ENCODE results near the gene WDR83.

DNA sequence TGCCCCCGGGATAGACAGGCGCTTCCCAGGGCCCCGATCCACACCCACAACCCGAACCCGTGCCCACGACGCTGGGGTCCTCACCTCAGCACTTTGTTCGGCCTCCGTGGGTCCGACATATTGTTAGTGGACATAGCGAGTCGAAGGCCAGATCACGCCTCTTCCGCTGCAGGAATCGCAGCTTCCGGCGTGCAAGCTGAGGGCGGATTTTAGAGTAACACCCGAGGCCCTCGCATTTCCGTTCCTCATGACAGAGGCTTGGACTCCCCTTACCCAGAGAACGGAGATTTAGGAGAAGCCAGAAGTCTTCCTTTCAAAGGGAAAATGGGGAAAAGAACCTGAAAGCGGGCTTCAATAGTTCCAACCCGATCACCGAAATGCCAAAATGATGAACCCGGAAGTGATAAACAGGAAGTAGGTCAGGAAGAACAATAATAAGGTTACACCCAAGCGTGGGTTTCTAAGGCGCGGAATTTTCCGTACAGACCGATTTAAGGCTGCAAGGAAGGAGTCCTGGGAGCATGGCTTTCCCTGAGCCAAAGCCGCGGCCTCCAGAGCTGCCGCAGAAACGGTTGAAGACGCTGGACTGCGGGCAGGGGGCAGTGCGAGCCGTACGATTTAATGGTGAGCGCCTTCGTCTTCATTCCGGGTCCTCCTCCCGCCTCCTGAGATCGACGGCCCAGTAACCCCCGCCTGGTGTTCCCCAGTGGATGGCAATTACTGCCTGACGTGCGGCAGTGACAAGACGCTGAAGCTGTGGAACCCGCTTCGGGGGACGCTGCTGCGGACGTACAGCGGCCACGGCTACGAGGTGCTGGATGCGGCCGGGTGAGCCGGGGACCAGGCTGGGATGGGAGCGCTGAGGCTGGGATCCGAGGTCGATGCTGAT is 2.9 kb downstream of the WDR83 start:
- TF ChIP-seq CTCF (tag by site-specific recombination; IDR thresholded peaks at IDR 0.05) (peak; percentile 44; the same call in 1 of the 2 replicates), YY1 (tag by site-specific recombination; IDR thresholded peaks at IDR 0.05) (peak; percentile 82), KLF16 (tag by site-specific recombination; IDR thresholded peaks at IDR 0.05) (peak; percentile 95), ZNF335 (tag by site-specific recombination; conservative IDR thresholded peaks at IDR 0.05) (peak; percentile 78), YY2 (tag by site-specific recombination; IDR thresholded peaks at IDR 0.05) (peak; percentile 75; the same call in 1 of the 2 replicates), ZNF704 (tag by site-specific recombination; IDR thresholded peaks at IDR 0.05) (no peak), ZNF544 (tag by site-specific recombination; IDR thresholded peaks at IDR 0.05) (no peak)
- TF ChIP-seq, protein P1, sequence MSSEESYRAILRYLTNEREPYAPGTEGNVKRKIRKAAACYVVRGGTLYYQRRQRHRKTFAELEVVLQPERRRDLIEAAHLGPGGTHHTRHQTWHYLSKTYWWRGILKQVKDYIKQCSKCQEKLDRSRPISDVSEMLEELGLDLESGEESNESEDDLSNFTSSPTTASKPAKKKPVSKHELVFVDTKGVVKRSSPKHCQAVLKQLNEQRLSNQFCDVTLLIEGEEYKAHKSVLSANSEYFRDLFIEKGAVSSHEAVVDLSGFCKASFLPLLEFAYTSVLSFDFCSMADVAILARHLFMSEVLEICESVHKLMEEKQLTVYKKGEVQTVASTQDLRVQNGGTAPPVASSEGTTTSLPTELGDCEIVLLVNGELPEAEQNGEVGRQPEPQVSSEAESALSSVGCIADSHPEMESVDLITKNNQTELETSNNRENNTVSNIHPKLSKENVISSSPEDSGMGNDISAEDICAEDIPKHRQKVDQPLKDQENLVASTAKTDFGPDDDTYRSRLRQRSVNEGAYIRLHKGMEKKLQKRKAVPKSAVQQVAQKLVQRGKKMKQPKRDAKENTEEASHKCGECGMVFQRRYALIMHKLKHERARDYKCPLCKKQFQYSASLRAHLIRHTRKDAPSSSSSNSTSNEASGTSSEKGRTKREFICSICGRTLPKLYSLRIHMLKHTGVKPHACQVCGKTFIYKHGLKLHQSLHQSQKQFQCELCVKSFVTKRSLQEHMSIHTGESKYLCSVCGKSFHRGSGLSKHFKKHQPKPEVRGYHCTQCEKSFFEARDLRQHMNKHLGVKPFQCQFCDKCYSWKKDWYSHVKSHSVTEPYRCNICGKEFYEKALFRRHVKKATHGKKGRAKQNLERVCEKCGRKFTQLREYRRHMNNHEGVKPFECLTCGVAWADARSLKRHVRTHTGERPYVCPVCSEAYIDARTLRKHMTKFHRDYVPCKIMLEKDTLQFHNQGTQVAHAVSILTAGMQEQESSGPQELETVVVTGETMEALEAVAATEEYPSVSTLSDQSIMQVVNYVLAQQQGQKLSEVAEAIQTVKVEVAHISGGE (tag by site-specific recombination; conservative IDR thresholded peaks at IDR 0.05; ENCODE audit: low read depth) = peak; percentile 100
- TF ChIP-seq, protein P2, sequence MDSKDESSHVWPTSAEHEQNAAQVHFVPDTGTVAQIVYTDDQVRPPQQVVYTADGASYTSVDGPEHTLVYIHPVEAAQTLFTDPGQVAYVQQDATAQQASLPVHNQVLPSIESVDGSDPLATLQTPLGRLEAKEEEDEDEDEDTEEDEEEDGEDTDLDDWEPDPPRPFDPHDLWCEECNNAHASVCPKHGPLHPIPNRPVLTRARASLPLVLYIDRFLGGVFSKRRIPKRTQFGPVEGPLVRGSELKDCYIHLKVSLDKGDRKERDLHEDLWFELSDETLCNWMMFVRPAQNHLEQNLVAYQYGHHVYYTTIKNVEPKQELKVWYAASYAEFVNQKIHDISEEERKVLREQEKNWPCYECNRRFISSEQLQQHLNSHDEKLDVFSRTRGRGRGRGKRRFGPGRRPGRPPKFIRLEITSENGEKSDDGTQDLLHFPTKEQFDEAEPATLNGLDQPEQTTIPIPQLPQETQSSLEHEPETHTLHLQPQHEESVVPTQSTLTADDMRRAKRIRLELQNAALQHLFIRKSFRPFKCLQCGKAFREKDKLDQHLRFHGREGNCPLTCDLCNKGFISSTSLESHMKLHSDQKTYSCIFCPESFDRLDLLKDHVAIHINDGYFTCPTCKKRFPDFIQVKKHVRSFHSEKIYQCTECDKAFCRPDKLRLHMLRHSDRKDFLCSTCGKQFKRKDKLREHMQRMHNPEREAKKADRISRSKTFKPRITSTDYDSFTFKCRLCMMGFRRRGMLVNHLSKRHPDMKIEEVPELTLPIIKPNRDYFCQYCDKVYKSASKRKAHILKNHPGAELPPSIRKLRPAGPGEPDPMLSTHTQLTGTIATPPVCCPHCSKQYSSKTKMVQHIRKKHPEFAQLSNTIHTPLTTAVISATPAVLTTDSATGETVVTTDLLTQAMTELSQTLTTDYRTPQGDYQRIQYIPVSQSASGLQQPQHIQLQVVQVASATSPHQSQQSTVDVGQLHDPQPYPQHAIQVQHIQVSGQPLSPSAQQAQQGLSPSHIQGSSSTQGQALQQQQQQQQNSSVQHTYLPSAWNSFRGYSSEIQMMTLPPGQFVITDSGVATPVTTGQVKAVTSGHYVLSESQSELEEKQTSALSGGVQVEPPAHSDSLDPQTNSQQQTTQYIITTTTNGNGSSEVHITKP (tag by site-specific recombination; IDR thresholded peaks at IDR 0.05) = peak; percentile 44; the same call in 1 of the 2 replicates

Data from HEK293 (cell line).